Liver (tissue), 9 donors: ENCODE results near the gene SFMBT2. TPM values are rescaled to one million over a fixed set of nuclear protein-coding genes. Genes with fewer than 3 reads are reported as not detected.

Experiments
- DNase-seq: peaks from one replicate; pipeline ENCODE4 v3.0.0-alpha.2; 2017; ENCODE audit warnings: low spot score
- H3K27ac ChIP-seq, 2 donors: one replicate each; pipeline ENCODE4 v1.7.0; 2013; ENCODE audit warnings: inconsistent platforms in 2 of 2, low read length in 2 of 2, control low read depth in 1 of 2, low read depth in 1 of 2, mild to moderate bottlenecking in 1 of 2
- H3K27me3 ChIP-seq, 4 donors: one replicate each; pipeline versions ENCODE4 v1.6.1 to v1.7.0; 2013; ENCODE audit warnings: low read length in 3 of 4, inconsistent platforms in 1 of 4, mild to moderate bottlenecking in 1 of 4, moderate library complexity in 1 of 4; ENCODE audit not compliant: control insufficient read depth in 4 of 4, insufficient read depth in 4 of 4
- H3K36me3 ChIP-seq, 4 donors: one replicate each; pipeline versions ENCODE4 v1.6.1 to v1.7.0; 2013; ENCODE audit warnings: low read length in 3 of 4, mild to moderate bottlenecking in 3 of 4, low read depth in 1 of 4, moderate library complexity in 1 of 4; ENCODE audit not compliant: control insufficient read depth in 4 of 4, insufficient read depth in 3 of 4
- H3K4me1 ChIP-seq, 4 donors: one replicate each; pipeline versions ENCODE4 v1.6.1 to v1.7.0; 2013; ENCODE audit warnings: low read length in 3 of 4, mild to moderate bottlenecking in 3 of 4, moderate library complexity in 1 of 4; ENCODE audit not compliant: control insufficient read depth in 4 of 4, insufficient read depth in 4 of 4
- H3K4me3 ChIP-seq, 3 donors: one replicate each; pipeline versions ENCODE4 v1.6.1 to v1.7.0; 2013; ENCODE audit warnings: low read length in 3 of 3, control low read depth in 1 of 3, low read depth in 1 of 3, mild to moderate bottlenecking in 1 of 3
- H3K9ac ChIP-seq, 2 donors: one replicate each; pipeline ENCODE4 v1.7.0; 2013; ENCODE audit warnings: low read length in 2 of 2, mild to moderate bottlenecking in 2 of 2, moderate library complexity in 2 of 2, control low read depth in 1 of 2, low read depth in 1 of 2
- H3K9me3 ChIP-seq, 4 donors: one replicate each; pipeline versions ENCODE4 v1.6.1 to v1.7.0; 2013; ENCODE audit warnings: low read length in 3 of 4; ENCODE audit not compliant: control insufficient read depth in 4 of 4
- ATF3 ChIP-seq: IDR thresholded peaks from 2 replicates; pipeline ENCODE4 v1.6.1; 2016; ENCODE audit warnings: antibody characterized with exemption
- CTCF ChIP-seq: fragments of 150-350 bp; IDR thresholded peaks from 2 replicates; pipeline ENCODE4 v1.5.1; 2017; ENCODE audit warnings: improper control_type of control experiment, low read depth, low read length; ENCODE audit not compliant: missing input control
- EGR1 ChIP-seq, 2 donors: IDR thresholded peaks; 2 replicates each; pipeline ENCODE4 v1.6.1; 2016 to 2018; ENCODE audit warnings: antibody characterized with exemption in 2 of 2, low read depth in 2 of 2
- FOXA1 ChIP-seq: IDR thresholded peaks from 2 replicates; pipeline ENCODE4 v1.6.1; 2016; ENCODE audit warnings: antibody characterized with exemption
- FOXA2 ChIP-seq: IDR thresholded peaks from 2 replicates; pipeline ENCODE4 v1.6.1; 2016; ENCODE audit warnings: antibody characterized with exemption
- GABPA ChIP-seq, 2 donors: IDR thresholded peaks in 1 of 2; conservative IDR thresholded peaks in 1 of 2; 2 replicates each; pipeline ENCODE4 v1.6.1; 2016; ENCODE audit warnings: antibody characterized with exemption in 2 of 2, mild to moderate bottlenecking in 1 of 2, moderate library complexity in 1 of 2
- HNF4A ChIP-seq, 2 donors: conservative IDR thresholded peaks; 2 replicates each; pipeline ENCODE4 v1.6.1; 2016; ENCODE audit warnings: antibody characterized with exemption in 2 of 2, mild to moderate bottlenecking in 2 of 2
- HNF4G ChIP-seq: IDR thresholded peaks from 2 replicates; pipeline ENCODE4 v1.6.1; 2016; ENCODE audit warnings: antibody characterized with exemption
- JUND ChIP-seq, 2 donors: IDR thresholded peaks; 2 replicates each; pipeline ENCODE4 v1.6.1; 2016; ENCODE audit warnings: antibody characterized with exemption in 2 of 2
- MAX ChIP-seq: IDR thresholded peaks from 2 replicates; pipeline ENCODE4 v1.6.1; 2016; ENCODE audit warnings: antibody characterized with exemption
- NR2F2 ChIP-seq: IDR thresholded peaks from 2 replicates; pipeline ENCODE4 v1.6.1; 2016; ENCODE audit warnings: antibody characterized with exemption
- RAD21 ChIP-seq, 2 donors: IDR thresholded peaks; 2 replicates each; pipeline ENCODE4 v1.6.1; 2016; ENCODE audit warnings: antibody characterized with exemption in 2 of 2, mild to moderate bottlenecking in 2 of 2
- REST ChIP-seq: IDR thresholded peaks from 2 replicates; pipeline ENCODE4 v1.6.1; 2016; ENCODE audit warnings: antibody characterized with exemption, mild to moderate bottlenecking
- RXRA ChIP-seq, 2 donors: IDR thresholded peaks; 2 replicates each; pipeline ENCODE4 v1.6.1; 2017 to 2018; ENCODE audit warnings: antibody characterized with exemption in 2 of 2, mild to moderate bottlenecking in 1 of 2
- SP1 ChIP-seq: IDR thresholded peaks from 2 replicates; pipeline ENCODE4 v1.6.1; 2018; ENCODE audit warnings: antibody characterized with exemption, mild to moderate bottlenecking
- YY1 ChIP-seq: IDR thresholded peaks from 2 replicates; pipeline ENCODE4 v1.6.1; 2016; ENCODE audit warnings: antibody characterized with exemption, mild to moderate bottlenecking
- ZBTB33 ChIP-seq: IDR thresholded peaks from 2 replicates; pipeline ENCODE4 v1.6.1; 2016; ENCODE audit warnings: antibody characterized with exemption
- WGBS: extraction: QIAGEN DNeasy Blood & Tissue Kit; methylation state at CpG from one replicate; pipeline ENCODE4 v1.1.7; 2013; 5-methylcytosine and 5-hydroxymethylcytosine counted together
- polyA plus RNA-seq, 2 donors: library from polyadenylated mRNA; stranded (reverse) in 1 of 2; unstranded in 1 of 2; fragments of 200-250 nt in 1 of 2; fragments of >200 nt in 1 of 2; fragmentation: Nextera tagmentation in 1 of 2; extraction: Ambion mirVana in 1 of 2; gene quantifications; one replicate each; pipeline versions ENCODE4 v1.2.1 to v1.2.3, GENCODE V29; 2013 to 2015
- total RNA-seq, 2 donors: library from RNA; depleted of rRNA; stranded (reverse); fragments of >200 nt; gene quantifications; one replicate each; pipeline ENCODE4 v1.2.3, GENCODE V29; 2014
- donor health status: healthy.
- donor health status: healthy.
- donor health status: healthy.
- donor health status: healthy.
- donor health status: healthy.

SFMBT2 gene
- total and polyA plus RNA-seq, 4 donors, result 0.46 to 2.8 (median 1.5) TPM

GRCh38 chr10:7428673-7429350 is 18.0 kb upstream of the SFMBT2 start:
- DNase-seq, result no peak
- no peaks in the 10 kb centered on the region for H3K36me3 ChIP-seq
- H3K4me1 ChIP-seq, result no peaks in the 10 kb centered on the region
- no peak overlapping the region for H3K9ac ChIP-seq
- peaks cover 0 to 2% (median 0%) of the 10 kb centered on the region in 4 donors for H3K9me3 ChIP-seq
- 78% methylated on average over 5 of the region's 5 CpGs for WGBS
- TF ChIP-seq REST, result no peak
- TF ChIP-seq HNF4A (conservative IDR thresholded peaks at IDR 0.05), result no peak
- TF ChIP-seq MAX, result no peak
- TF ChIP-seq ZBTB33, result no peak
- no peak for TF ChIP-seq FOXA1
- TF ChIP-seq RAD21 (IDR thresholded peaks at IDR 0.05), result no peak
- no peaks in the 10 kb centered on the region for H3K27me3 ChIP-seq
- no peak overlapping the region for H3K27ac ChIP-seq
- no peak overlapping the region for H3K4me3 ChIP-seq

GRCh38 chr10:7426349-7426748 is 15.5 kb upstream of the SFMBT2 start:
- Histone ChIP-seq H3K27ac (no peak overlapping the region), H3K9ac (no peak overlapping the region), H3K4me1 (no peaks in the 10 kb centered on the region), H3K9me3 (no peaks in the 10 kb centered on the region), H3K4me3 (no peak overlapping the region), H3K27me3 (peaks cover 0 to 3% (median 0%) of the 10 kb centered on the region in 4 donors), H3K36me3 (no peaks in the 10 kb centered on the region)
- 81% methylated on average over 4 of the region's 4 CpGs for WGBS
- no peak for DNase-seq
- TF ChIP-seq MAX (no peak), SP1 (no peak), FOXA2 (no peak), RXRA (IDR thresholded peaks at IDR 0.05) (no peak), REST (no peak), YY1 (no peak), ZBTB33 (no peak), RAD21 (IDR thresholded peaks at IDR 0.05) (no peak), HNF4G (no peak), FOXA1 (no peak), CTCF (no peak), HNF4A (conservative IDR thresholded peaks at IDR 0.05) (no peak), GABPA (IDR thresholded peaks at IDR 0.05 in 1 of 2, conservative IDR thresholded peaks at IDR 0.05 in 1 of 2) (no peak), EGR1 (IDR thresholded peaks at IDR 0.05; ENCODE audit: low read depth in 2 of 2) (no peak), NR2F2 (no peak), JUND (IDR thresholded peaks at IDR 0.05) (no peak), ATF3 (no peak)
